HEK293 (cell line): ENCODE results near the gene PDXK.

Experiments used
- ATF2 ChIP-seq: fragments of 450-650 bp; formaldehyde crosslinking; IDR thresholded peaks from 2 replicates; pipeline ENCODE4 v1.5.1; 2016; ENCODE audit warnings: missing biosample characterization, missing genetic modification characterization, low read depth
- ZBTB21 ChIP-seq: fragments of 450-650 bp; formaldehyde crosslinking; IDR thresholded peaks from 2 replicates; pipeline ENCODE4 v1.5.1; 2017; ENCODE audit warnings: missing biosample characterization, missing genetic modification characterization
- ZNF596 ChIP-seq: fragments of 450-650 bp; IDR thresholded peaks from 2 replicates; pipeline ENCODE4 v1.5.0; 2018; ENCODE audit warnings: missing biosample characterization, mild to moderate bottlenecking, missing genetic modification characterization, moderate library complexity
- ZNF837 ChIP-seq: fragments of 450-650 bp; formaldehyde crosslinking; IDR thresholded peaks from 2 replicates; pipeline ENCODE4 v1.5.1; 2016; ENCODE audit warnings: missing biosample characterization, missing genetic modification characterization

DNA sequence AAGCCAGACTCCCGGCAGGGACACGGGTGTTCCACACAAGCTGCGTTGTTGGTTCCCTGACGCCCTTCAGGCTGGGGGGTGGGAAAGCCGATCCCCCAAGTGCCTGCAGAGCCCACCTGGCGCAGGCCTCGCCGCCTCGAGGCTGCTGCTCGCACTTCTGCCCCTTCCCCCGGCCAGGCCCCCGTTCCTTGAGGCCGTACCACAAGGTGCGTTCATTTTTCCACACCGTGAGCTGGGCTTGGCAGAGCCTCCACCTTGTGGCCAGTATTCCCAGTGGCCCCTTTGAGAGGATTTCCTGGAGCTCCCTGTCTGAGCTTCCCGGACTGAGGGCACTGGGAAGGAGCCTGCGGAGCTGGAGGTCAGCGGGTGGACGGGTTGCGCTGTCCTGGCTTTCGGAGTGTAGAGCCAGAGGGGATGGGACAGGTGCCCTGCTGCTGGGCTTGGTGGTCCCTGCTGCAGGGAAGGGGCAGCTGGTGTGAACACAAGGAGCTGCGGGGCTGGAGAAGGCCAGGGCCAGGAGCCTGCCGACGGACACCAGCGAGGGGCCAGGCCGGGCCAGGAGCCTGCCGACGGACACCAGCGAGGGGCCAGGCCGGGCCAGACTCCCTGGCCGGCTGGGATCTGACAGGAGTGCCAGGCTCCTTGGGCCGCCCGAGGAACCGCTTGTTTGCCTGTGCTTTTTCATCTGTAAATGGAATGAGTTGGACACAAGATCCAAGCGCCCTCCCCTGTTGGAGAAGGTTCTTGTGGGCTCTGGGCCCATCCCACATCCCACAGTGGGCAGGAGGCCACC is 18.4 kb downstream of the PDXK start:
- TF ChIP-seq ZNF596 (tag by site-specific recombination), result no peak
- TF ChIP-seq ZNF837 (tag by site-specific recombination), result no peak
- no peak for TF ChIP-seq ZBTB21
- TF ChIP-seq ATF2, result no peak
